HepG2 (cell line): ENCODE measurements around the gene PRIMPOL. TPM values are rescaled to one million over a fixed set of nuclear protein-coding genes. Genes with fewer than 3 reads are reported as not detected.

ENCODE experiments used
- KDM5A ChIP-seq: fragments of 200-600 bp; sonication (generic); IDR thresholded peaks from 2 replicates; pipeline ENCODE4 v1.7.0; 2018; ENCODE audit warnings: antibody characterized with exemption, mild to moderate bottlenecking, low read length, borderline replicate concordance
- RBFOX2 ChIP-seq: fragments of 200-400 bp; formaldehyde crosslinking; IDR thresholded peaks from 2 replicates; pipeline ENCODE4 v1.6.1; 2017; ENCODE audit warnings: low read depth, mild to moderate bottlenecking, low read length
- SCMH1 ChIP-seq: sonication (generic); formaldehyde crosslinking; IDR thresholded peaks from 2 replicates; pipeline ENCODE4 v1.9.0; 2021; ENCODE audit warnings: missing genetic modification reagents, mild to moderate bottlenecking, borderline replicate concordance
- SOX13 ChIP-seq, 3 experiments: fragments of 450-650 bp in 1 of 3; sonication (generic) in 1 of 3; formaldehyde crosslinking in 1 of 3; IDR thresholded peaks in 2 of 3; conservative IDR thresholded peaks in 1 of 3; 2 replicates each; pipeline versions ENCODE4 v1.5.0 to v1.6.1; 2016 to 2020; ENCODE audit warnings: antibody characterized with exemption in 1 of 3, mild to moderate bottlenecking in 1 of 3, missing compliant biosample characterization in 1 of 3, missing genetic modification reagents in 1 of 3, moderate library complexity in 1 of 3
- ZIK1 ChIP-seq: sonication (generic); formaldehyde crosslinking; IDR thresholded peaks from 2 replicates; pipeline ENCODE4 v1.5.0; 2020; ENCODE audit warnings: mild to moderate bottlenecking, low read depth, missing genetic modification reagents, borderline replicate concordance
- ZNF547 ChIP-seq: sonication (generic); formaldehyde crosslinking; IDR thresholded peaks from 2 replicates; pipeline ENCODE4 v1.5.1; 2020; ENCODE audit warnings: mild to moderate bottlenecking, missing genetic modification reagents
- ZNF773 ChIP-seq: sonication (generic); formaldehyde crosslinking; IDR thresholded peaks from 2 replicates; pipeline ENCODE4 v1.4.0; 2020; ENCODE audit warnings: missing genetic modification reagents, borderline replicate concordance
- polyA plus RNA-seq, 8 experiments: library from polyadenylated mRNA; depleted of rRNA in 3 of 8; stranded (reverse) in 7 of 8; unstranded in 1 of 8; fragments of >200 nt; fragmentation: Illumina TruSeq in 4 of 8; extraction: Trizol in 4 of 8; gene quantifications; 2 replicates each; pipeline versions ENCODE4 v1.2.1 to v1.2.3, GENCODE V29; 2011 to 2016; ENCODE audit warnings: low read depth in 4 of 8, missing spikeins in 1 of 8, mixed read lengths in 1 of 8; ENCODE audit not compliant: insufficient read depth in 1 of 8
- total RNA-seq, 5 experiments: library from RNA; depleted of rRNA; stranded (reverse); fragments of >200 nt; fragmentation: Illumina TruSeq; extraction: Trizol; gene quantifications; 2 replicates each; pipeline ENCODE4 v1.2.3, GENCODE V29; 2016; ENCODE audit warnings: low read depth in 1 of 5
- TF ChIP-seq, protein P1 (sequence below): IDR thresholded peaks from 2 replicates; pipeline ENCODE4 v1.6.1; 2016; ENCODE audit warnings: low read depth, control low read depth
- TF ChIP-seq, protein P2 (sequence below): sonication (generic); formaldehyde crosslinking; IDR thresholded peaks from 2 replicates; pipeline ENCODE4 v1.4.0; 2020; ENCODE audit warnings: mild to moderate bottlenecking, missing genetic modification reagents
- TF ChIP-seq, protein P3 (sequence below): sonication (generic); formaldehyde crosslinking; IDR thresholded peaks from 2 replicates; pipeline ENCODE4 v1.4.0; 2020; ENCODE audit warnings: missing genetic modification reagents, borderline replicate concordance
- TF ChIP-seq, protein P4 (sequence below): sonication (generic); formaldehyde crosslinking; IDR thresholded peaks from 2 replicates; pipeline ENCODE4 v1.4.0; 2020; ENCODE audit warnings: low read depth, missing genetic modification reagents
- TF ChIP-seq, protein P5 (sequence below): sonication (generic); formaldehyde crosslinking; IDR thresholded peaks from 2 replicates; pipeline ENCODE4 v1.5.0; 2020; ENCODE audit warnings: mild to moderate bottlenecking, low read depth, missing genetic modification reagents, borderline replicate concordance

PRIMPOL gene
- total and polyA plus RNA-seq, 2 of the 13 experiments (the other 11 are each of a cell fraction or from before 2014, with no cell fraction given), result 7.3 to 11.0 TPM

DNA sequence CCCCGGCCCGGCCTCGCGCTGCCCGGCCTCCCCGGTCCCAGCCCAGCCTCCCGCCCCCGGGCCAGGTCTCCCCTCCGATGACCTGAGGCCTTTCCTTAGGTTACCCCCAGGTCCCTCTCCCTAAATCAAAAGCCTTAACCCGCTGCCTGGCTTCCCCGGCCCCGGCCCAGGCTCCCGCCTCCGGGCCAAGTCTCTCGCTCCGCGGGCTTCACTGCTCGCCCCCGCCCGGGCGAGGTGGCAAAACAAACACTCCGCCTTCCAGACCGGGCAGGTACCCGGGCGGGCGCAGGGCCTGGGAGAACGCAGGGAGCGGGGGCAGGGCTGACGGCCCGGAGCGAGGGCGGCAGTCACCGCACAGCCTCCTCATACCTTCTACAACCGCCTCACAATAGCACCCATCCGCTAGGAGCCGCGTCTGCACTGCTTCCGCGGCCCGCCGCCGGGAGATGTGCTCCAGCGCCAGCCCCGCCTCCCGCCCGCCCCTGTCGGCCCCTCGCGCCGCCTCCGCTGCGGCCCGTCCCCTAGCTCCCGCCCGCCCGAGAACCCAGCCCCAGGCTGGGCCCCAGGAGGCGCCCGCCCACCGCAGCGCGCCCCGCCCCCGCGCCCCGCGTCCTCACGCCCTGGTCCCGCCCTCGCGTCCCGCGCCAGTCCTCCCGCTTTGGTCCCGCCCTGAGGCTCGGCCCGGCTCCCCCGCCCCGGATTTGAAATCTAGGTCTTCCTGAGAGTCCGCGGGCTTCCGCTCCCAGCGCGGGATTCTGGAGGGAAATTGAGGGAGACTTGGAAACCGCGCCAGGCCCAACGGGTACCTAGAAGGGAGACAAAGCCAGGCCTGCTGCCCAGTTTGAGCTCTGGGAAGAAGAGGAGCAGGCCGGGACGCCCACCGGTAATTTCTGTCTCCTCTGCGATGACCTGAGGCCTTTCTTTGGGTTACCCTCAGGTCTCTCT lies at the start of gene PRIMPOL, which contains the start of gene CASP3 (continued):
- peak; percentile 24; the same call in 1 of the 2 replicates for TF ChIP-seq ZIK1 (CRISPR knock-in tag)
- no peak for TF ChIP-seq SOX13 (IDR thresholded peaks at IDR 0.05)
- peak in 1 of 2 experiments; percentile 41; a peak in 1 of 4 replicates for TF ChIP-seq SOX13 (CRISPR knock-in tag; conservative IDR thresholded peaks at IDR 0.05 in 1 of 2, IDR thresholded peaks at IDR 0.05 in 1 of 2)
- TF ChIP-seq, protein P1, sequence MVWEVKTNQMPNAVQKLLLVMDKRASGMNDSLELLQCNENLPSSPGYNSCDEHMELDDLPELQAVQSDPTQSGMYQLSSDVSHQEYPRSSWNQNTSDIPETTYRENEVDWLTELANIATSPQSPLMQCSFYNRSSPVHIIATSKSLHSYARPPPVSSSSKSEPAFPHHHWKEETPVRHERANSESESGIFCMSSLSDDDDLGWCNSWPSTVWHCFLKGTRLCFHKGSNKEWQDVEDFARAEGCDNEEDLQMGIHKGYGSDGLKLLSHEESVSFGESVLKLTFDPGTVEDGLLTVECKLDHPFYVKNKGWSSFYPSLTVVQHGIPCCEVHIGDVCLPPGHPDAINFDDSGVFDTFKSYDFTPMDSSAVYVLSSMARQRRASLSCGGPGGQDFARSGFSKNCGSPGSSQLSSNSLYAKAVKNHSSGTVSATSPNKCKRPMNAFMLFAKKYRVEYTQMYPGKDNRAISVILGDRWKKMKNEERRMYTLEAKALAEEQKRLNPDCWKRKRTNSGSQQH (CRISPR knock-in tag), result 0 out of 2 replicates have a peak, but pooled peaks have one; percentile 52
- no peak for TF ChIP-seq SCMH1 (CRISPR knock-in tag)
- TF ChIP-seq, protein P2, sequence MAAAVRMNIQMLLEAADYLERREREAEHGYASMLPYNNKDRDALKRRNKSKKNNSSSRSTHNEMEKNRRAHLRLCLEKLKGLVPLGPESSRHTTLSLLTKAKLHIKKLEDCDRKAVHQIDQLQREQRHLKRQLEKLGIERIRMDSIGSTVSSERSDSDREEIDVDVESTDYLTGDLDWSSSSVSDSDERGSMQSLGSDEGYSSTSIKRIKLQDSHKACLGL (CRISPR knock-in tag), result peak; percentile 34; the same call in 1 of the 2 replicates
- TF ChIP-seq ZNF773 (CRISPR knock-in tag), result peak; percentile 84; the same call in 1 of the 2 replicates
- no peak for TF ChIP-seq ZNF547 (CRISPR knock-in tag)
- TF ChIP-seq, protein P3, sequence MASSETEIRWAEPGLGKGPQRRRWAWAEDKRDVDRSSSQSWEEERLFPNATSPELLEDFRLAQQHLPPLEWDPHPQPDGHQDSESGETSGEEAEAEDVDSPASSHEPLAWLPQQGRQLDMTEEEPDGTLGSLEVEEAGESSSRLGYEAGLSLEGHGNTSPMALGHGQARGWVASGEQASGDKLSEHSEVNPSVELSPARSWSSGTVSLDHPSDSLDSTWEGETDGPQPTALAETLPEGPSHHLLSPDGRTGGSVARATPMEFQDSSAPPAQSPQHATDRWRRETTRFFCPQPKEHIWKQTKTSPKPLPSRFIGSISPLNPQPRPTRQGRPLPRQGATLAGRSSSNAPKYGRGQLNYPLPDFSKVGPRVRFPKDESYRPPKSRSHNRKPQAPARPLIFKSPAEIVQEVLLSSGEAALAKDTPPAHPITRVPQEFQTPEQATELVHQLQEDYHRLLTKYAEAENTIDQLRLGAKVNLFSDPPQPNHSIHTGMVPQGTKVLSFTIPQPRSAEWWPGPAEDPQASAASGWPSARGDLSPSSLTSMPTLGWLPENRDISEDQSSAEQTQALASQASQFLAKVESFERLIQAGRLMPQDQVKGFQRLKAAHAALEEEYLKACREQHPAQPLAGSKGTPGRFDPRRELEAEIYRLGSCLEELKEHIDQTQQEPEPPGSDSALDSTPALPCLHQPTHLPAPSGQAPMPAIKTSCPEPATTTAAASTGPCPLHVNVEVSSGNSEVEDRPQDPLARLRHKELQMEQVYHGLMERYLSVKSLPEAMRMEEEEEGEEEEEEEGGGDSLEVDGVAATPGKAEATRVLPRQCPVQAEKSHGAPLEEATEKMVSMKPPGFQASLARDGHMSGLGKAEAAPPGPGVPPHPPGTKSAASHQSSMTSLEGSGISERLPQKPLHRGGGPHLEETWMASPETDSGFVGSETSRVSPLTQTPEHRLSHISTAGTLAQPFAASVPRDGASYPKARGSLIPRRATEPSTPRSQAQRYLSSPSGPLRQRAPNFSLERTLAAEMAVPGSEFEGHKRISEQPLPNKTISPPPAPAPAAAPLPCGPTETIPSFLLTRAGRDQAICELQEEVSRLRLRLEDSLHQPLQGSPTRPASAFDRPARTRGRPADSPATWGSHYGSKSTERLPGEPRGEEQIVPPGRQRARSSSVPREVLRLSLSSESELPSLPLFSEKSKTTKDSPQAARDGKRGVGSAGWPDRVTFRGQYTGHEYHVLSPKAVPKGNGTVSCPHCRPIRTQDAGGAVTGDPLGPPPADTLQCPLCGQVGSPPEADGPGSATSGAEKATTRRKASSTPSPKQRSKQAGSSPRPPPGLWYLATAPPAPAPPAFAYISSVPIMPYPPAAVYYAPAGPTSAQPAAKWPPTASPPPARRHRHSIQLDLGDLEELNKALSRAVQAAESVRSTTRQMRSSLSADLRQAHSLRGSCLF (CRISPR knock-in tag), result no peak
- peak; percentile 85 for TF ChIP-seq RBFOX2
- TF ChIP-seq, protein P4, sequence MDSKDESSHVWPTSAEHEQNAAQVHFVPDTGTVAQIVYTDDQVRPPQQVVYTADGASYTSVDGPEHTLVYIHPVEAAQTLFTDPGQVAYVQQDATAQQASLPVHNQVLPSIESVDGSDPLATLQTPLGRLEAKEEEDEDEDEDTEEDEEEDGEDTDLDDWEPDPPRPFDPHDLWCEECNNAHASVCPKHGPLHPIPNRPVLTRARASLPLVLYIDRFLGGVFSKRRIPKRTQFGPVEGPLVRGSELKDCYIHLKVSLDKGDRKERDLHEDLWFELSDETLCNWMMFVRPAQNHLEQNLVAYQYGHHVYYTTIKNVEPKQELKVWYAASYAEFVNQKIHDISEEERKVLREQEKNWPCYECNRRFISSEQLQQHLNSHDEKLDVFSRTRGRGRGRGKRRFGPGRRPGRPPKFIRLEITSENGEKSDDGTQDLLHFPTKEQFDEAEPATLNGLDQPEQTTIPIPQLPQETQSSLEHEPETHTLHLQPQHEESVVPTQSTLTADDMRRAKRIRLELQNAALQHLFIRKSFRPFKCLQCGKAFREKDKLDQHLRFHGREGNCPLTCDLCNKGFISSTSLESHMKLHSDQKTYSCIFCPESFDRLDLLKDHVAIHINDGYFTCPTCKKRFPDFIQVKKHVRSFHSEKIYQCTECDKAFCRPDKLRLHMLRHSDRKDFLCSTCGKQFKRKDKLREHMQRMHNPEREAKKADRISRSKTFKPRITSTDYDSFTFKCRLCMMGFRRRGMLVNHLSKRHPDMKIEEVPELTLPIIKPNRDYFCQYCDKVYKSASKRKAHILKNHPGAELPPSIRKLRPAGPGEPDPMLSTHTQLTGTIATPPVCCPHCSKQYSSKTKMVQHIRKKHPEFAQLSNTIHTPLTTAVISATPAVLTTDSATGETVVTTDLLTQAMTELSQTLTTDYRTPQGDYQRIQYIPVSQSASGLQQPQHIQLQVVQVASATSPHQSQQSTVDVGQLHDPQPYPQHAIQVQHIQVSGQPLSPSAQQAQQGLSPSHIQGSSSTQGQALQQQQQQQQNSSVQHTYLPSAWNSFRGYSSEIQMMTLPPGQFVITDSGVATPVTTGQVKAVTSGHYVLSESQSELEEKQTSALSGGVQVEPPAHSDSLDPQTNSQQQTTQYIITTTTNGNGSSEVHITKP, result no peak
- TF ChIP-seq KDM5A, result no peak; the same call in 1 of the 2 replicates
- TF ChIP-seq, protein P5, sequence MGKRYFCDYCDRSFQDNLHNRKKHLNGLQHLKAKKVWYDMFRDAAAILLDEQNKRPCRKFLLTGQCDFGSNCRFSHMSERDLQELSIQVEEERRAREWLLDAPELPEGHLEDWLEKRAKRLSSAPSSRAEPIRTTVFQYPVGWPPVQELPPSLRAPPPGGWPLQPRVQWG (CRISPR knock-in tag), result no peak
